GM21367 (cell line): ENCODE results near the gene KLHDC1.
"Not testable (repeated sequence)": the region's sequence is repeated elsewhere in the genome, so short reads cannot be mapped to it uniquely, and the experiment has no call there.

ENCODE experiments used
- ATAC-seq: cut with Tn5 transposase; IDR thresholded peaks from one replicate; pipeline ENCODE4 v1.9.1; 2021; ENCODE audit not compliant: unreplicated experiment

Gene KLHDC1, protein sequence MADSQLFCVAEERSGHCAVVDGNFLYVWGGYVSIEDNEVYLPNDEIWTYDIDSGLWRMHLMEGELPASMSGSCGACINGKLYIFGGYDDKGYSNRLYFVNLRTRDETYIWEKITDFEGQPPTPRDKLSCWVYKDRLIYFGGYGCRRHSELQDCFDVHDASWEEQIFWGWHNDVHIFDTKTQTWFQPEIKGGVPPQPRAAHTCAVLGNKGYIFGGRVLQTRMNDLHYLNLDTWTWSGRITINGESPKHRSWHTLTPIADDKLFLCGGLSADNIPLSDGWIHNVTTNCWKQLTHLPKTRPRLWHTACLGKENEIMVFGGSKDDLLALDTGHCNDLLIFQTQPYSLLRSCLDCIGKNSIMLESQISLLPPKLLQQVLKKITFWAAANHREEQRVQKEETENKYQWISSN

DNA sequence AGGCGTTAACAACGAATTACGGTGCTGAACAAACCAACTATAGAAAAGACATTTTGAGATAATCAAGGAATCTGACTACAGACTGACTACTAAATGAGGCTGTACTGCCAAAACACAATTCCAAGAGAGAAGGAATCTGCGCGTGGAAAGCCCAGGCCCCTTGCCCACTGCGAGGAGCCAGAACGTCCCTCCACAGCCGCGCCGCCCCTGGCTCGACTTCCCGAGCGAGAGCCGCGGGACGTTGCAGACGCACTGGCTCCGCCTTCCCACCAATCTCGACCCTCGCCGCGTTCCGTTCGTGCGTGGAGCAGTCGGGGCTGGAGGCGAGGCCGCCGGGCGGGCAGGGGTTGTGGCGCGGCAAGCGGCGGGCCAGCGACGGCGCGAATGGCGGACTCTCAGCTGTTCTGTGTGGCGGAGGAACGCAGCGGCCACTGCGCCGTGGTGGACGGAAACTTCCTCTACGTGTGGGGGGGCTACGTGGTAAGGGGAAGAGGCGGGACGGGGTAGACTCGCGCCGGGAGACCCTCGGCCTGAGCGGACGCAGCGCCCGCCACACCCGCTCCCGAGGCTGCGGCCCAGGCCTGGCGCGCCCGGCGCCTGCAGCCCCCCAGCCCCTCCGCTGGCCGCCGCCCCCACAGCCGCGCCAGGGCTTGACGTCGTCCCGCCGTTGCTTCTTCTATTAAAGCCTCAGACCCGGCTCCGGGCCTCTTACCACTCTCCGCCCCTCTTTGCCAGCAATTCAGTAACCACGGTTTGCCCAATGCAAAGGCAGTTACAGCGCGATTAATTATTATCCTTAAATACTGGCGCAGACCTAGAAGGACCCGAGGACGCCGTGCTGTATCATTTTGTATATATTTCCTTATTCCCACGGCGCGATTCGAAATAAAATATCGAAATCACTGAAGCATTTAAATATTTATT lies at the start of gene KLHDC1:
TSS of gene KLHDC1 (plus strand) at position 310 of the 924 bp plus-strand sequence. CDS start at position 385, 75 bp downstream.
- peak; percentile 68 for ATAC-seq

DNA sequence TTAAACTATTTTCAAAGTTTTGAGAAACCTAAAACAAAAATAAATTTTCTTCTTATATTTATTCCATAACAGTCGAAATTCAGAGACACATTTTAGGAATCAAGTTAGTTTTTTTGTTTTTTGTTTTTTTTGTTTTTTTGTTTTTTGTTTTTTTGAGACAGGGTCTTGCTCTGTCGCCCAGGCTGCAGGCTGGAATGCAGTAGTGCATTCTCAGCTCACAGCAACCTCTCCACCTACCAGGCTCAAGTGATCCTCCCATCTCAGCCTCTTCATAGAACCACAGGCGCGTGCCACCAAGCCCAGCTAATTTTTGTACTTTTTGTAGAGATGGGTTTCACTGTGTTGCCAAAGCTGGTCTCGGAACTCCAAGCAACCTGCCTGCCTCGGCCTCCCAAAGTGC lies 39.4 kb upstream of the KLHDC1 start:
- no peak for ATAC-seq

DNA sequence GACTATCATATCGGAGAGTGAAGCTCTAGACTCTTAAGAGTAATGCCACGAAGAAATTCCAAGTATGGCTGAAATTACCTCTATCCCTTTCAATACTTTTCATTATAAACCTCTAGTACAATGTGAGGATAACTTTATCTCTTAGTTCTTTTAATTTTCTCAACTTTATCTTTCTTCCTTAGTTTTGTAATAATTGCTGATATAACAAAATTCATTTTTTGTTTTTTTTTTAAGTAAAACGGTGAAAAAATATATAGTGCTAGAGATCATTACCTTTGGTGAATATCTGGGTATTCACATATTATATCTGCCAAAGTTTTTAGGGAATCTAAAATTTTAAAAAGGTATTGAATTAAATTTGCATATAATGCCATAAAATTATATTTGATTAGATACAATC lies 38.4 kb upstream of the KLHDC1 start:
- ATAC-seq = no peak

DNA sequence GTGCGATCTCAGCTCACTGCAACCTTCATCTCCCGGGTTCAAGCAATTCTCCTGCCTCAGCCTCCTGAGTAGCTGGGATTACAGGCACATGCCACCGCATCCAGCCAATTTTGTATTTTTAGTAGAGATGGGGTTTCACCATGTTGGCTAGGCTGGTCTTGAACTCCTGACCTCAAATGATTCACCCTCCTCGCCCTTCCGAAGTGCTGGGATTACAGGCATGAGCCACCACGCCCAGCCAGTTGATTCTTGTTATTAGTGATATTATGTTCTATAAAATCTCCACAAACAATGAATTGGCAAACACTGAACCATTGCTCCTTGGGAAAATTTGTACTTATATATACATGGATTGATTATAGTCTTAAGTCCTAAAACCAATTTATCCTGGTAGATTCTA lies 35.4 kb upstream of the KLHDC1 start:
- not testable (repeated sequence) for ATAC-seq

DNA sequence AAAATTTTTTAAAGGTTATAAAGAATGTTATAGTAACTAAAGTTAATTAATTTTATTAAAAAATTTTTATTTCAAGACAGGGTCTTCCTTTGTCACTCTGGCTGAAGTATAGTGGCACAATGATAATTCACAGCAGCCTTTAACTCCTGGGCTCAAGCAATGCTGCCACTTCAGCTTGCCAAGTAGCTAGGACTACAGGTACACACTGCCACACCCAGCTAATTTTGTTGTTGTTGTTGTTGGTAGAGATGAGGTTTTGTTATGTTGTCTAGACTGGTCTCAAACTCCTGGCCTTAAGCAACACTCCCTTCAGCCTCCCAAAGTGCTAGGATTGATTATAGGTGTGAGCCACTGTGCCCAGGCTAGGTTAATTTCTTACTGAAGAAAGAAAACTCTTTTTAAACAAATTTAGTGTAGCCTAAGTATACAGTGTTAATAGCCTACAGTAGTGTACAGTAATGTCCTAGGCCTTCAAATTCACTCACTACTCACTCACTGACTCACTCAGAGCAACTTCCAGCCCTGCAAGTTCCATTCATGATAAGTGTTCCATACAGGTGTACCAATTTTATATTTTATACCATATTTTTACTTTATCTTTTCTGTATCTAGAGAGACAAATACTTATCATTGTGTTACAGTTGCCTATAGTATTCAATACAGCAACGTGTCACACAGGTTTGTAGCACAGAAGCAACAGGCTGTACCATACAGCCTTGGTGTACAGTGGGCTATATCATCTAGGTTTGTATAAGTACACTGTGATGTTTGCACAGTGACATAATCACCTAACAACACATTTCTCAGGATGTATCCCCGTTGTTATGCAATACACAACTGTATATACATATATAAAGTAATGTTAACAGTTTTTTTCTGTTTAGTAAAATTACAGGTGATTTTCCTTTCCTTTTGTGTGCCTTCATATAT lies 33.1 kb upstream of the KLHDC1 start:
- no peak for ATAC-seq

DNA sequence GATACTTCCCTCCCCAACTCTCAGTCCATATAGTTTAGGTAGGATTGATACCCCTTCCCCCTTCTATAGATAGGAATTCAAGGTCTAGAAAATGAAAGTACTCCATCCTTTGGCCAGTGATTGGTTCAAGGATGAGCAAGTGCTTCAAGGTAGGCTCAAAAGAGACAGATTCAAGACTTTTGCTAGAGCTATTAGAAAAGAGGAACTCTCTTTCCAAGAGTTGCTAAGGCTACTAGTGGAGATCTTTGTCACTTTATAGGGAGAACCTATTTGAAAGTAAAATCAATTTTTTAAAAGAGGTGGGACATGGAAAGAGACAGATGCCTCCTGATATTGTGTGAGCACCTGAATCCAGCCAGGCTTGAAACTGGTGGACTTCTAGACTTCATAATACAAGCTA lies 22.4 kb upstream of the KLHDC1 start:
- ATAC-seq = no peak

DNA sequence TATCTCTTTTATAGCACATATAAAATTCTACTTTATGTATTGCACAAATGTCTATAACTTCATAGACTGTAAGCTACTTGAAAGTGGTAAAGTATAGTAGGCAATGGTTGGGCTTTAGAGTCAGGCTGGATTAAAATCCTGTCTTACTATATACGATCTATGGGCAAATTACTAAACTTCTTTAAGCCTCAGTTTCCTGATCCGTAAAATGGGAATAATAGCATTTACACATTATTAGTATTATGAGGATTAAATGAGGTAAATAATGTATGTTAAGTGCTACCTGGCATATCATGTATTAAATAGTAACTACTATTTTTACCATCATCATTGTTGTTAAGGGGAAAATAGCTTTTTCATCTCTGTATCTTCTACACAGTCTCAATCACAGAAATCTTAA lies 19.3 kb upstream of the KLHDC1 start:
- no peak for ATAC-seq

DNA sequence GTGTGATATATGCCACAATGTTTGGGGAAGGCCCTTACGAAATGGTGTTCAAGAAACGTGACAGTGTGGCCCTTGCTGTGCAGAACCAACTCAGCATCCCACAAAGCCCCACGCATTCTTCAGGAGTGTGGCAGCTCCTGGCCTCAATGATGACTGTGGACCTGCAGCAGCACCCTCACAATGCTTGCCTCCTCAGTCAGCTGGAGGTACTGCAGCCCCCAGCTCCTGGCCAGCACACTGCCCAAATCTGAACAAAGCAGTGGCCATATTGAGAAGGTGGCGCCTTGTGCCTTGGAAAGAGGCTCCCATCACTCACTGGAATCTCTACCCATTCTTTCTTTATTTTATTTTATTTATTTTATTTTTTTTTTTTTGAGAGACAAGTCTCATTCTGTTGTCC lies 15.3 kb upstream of the KLHDC1 start:
- no peak for ATAC-seq

DNA sequence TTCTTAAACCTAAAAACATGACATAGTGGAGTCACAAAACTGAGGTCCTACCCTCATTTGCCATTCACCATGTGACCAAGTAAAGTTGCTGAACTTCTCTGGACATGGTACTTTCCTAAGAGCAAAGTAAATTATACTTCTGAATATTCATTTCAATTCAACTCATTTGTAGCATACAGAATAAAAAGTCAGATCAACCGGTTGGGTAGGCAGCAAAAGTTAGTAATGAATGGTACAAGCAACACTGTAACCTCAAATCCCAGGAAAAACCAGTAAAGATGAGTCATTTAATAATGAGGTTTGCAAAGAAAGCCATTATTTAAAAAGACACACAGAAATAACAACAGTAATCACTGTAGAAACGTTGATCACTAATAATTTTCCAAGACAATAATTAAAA lies 13.6 kb upstream of the KLHDC1 start:
- ATAC-seq = no peak

DNA sequence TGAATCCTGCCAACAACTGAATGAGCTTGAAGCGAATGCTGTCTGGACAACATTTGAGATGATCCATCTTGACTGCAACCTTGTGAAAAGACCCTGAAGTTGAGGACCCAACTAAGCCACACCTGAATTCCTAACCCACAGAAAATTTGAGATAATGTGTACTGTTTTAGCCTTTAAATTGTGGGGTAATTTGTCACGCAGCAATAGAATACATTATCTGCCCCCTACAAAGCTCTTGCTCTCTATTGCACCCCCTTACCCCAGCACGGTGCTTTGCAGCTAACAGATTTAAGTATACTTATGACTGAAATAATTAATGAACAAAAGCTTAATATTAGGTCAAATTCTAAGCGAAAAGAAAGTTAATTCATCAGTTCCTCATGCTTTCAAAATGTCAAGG lies 6.5 kb upstream of the KLHDC1 start:
- ATAC-seq = no peak

DNA sequence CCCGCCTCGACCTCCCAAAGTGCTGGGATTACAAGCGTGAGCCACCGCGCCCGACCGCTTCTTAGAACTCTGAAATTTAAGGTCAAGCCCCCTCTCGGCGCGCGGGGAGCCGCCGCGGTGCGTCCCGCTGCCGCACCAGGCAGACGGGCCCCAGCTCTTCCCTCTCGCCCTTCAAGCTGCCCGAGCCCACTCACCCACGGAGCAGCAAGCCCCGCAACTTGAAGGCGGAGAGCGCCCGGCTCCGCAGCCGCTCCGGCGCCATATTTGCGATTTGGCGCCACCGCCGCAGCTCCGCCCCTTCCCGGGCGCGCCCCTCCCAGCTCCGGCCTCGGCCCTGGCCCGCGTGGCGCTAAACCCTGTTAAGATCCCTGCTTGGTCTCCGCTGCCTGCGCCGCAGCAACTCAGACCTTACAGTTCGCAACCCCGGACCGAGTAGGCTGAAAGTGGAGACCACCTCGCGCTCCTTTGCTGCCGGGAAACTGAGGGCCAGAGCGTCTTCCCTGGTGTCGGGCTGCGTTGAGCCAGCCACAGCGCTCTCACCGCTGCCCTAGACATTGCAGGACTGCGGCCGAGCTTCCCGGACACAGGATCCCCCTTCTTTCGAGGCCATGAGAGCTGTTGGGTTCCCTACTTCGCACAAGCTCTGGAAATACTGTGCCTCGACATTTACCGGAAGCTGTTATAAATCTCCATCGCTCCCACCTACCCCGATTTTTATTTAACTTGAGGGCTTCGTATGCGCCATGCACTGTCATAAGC lies 4.8 kb upstream of the KLHDC1 start, which contains the start of gene POLE2:
TSS of gene POLE2 (minus strand) at position 273 of the 759 bp plus-strand sequence. CDS start at position 262, 11 bp downstream.
- ATAC-seq = peak; percentile 86

DNA sequence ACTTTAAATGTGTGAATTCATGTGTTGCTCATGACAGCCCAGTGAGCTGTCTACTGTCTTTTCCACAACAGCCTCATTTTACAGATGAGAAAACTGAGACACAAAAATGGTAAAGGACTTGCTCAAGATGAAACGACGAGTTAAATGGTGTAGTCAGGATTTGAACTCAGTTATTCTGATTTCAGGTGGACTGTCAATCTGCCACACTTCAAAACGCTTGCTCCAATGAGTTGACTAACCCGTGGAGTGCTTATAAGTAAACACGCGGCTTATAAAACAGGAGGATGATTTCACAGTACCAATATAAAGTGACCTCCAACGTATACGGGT lies 4.3 kb upstream of the KLHDC1 start:
- ATAC-seq = no peak

DNA sequence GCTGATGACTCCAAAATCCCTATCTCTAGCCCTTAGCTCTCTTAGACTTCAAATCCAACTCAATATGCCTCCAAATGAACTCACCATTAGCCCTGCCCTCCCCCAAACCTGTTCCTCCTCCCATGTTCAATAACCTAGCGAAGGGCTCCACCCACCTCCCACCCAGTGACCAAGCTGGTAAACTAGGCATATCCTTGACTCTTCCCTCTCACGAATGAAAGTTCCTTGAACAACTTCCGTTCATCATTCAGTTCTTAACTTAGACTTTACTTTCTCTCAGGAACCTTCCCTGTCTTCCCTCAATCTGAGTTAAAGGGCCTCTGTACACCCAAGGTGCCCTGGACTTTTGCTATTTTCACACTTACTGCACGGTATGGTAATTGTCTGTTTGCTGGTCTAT lies 1.9 kb upstream of the KLHDC1 start:
- no peak for ATAC-seq

DNA sequence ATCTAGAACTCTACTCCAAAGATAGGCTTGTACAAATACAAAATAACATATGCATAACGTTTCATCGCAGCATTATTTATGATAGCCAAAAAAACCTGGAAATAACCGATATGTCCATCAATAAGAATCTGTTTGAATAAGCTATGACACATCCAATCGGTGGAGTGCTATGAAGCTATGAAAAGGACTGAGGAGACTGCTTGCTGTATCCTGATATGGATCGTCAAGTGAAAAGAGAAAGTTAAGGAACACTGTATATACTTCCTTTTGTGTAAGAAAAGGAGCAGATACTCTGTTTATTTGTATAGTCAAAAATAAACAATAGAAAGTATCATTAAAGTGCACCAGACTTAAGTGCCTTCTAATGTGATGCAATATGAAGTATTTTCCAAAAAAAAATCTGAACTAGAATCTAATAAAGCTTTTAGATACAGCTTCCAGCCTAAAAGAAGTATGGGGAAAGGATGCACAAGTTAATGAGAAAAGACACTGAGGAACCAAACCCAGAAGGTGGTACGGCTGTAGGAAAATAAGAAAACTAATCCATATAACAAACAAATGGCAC lies 645 bp upstream of the KLHDC1 start:
- ATAC-seq = no peak

DNA sequence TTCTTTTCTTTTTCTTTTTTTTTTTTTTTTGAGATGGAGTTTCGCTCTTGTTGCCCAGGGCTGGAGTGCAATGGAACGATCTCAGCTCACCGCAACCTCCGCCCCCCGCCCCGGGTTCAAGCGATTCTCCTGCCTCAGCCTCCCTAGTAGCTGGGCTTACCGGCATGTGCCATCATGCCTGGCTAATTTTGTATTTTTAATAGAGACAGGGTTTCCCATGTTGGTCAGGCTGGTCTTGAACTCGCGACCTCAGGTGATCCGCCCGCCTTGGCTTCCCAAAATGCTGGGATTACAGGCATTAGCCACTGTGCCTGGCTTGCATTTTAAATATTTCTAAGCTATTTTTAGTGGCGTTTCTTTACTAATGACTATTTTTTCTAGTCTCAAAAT lies 810 bp downstream of the KLHDC1 start:
- not testable (repeated sequence) for ATAC-seq

DNA sequence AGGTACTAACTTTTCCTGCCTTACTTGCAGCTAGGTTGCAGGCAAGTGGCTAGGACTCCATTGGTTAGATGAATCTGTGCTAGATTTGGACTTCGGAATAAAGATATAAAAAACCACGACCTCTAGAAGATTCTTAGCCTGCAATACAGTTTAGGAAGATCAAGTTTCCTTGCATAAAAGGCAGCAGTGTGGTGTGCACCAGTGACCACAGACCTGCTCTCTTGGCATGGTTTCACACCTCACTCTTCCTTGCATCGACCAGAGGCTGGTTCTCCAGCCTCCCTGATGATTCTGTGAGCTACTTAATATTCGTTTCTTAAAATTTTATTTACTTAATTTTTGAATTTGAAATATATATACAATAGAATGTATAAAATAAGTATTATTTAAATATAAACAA lies 9.8 kb downstream of the KLHDC1 start:
- no peak for ATAC-seq

DNA sequence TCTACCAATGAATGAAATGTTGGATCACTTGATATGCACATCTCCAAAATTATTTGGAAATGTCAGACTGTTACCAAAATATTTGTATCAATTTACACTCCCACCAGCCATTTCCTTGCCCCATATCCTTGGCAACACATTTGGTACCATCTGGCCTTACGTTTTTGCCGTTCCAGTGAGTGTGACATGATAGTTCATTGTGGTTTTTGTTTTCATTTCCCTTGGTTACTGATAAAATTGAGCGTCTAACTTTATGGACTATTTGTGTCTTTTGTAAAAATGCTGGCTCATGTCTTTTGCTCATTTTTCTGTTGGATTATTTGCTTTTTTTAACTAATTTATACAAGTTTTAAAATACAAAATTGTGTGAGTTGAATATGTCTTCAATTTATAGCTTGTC lies 11.0 kb downstream of the KLHDC1 start:
- ATAC-seq = no peak

DNA sequence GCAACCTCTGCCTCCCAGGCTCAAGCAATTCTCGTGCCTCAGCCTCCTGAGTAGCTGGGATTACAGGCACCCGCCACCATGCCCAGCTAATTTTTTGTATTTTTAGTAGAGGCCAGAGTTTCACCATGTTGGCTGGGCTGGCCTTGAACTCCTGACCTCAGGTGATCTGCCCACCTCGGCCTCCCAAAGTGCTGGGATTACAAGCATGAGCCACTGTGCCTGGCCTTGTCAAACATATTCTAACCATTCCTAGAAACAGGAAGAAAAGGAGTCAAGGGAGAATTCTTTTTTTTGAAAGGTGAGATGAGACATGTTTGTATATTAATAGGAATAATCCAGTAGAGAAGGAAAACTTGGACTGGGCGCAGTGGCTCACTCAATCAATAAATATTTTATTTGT lies 11.6 kb downstream of the KLHDC1 start:
- ATAC-seq = not testable (repeated sequence)

DNA sequence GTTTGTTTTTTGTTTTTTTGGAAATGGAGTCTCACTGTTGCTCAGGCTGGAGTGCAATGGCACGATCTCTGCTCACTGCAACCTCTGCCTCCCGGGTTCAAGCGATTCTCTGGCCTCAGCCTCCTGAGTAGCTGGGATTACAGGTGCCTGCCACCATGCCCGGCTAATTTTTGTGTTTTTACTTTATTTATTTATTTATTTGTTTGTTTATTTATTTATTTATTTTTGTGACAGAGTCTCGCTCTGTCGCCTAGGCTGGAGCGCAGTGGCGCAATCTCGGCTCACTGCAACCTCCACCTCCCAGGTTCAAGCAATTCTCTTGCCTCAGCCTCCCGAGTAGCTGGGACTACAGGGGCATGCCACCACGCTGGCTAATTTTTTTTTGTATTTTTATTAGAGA lies 18.1 kb downstream of the KLHDC1 start:
- ATAC-seq = not testable (repeated sequence)

DNA sequence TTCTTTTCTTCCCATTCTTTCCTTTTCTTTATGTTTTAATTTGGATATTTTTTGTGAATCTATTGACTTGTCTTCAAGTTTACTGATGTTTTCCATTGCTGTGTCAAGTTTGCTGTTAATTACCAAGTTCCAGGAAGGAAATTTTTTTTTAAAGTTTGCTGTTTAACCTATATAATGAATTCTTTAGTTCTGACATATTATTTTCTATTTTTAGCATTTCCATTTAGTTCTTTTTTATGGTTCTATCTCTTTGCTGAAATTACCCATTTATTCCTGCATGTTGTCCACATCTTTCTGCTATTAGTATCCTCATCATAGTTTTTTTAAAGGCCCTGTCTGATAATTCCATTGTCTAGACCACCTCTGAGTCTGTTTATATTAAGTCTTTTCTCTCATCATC lies 27.8 kb downstream of the KLHDC1 start:
- no peak for ATAC-seq
